SU-DHL-6 (cell line): Measurements from ENCODE around the gene LRFN2.

Experiments used
- H2AFZ ChIP-seq: fragments of 200-600 bp; sonication (generic); 2 replicates; pipeline ENCODE4 v1.6.1; 2014; ENCODE audit warnings: low read depth, mild to moderate bottlenecking, moderate library complexity, mixed read lengths, antibody characterized with exemption, low read length; ENCODE audit not compliant: severe bottlenecking
- H3F3A ChIP-seq: fragments of 200-600 bp; shearing (Covaris generic); 2 replicates; pipeline ENCODE4 v1.6.0; 2016; ENCODE audit warnings: antibody characterized with exemption, mild to moderate bottlenecking; ENCODE audit not compliant: insufficient read depth
- H3K27ac ChIP-seq: fragments of 200-600 bp; sonication (generic); 2 replicates; pipeline ENCODE4 v1.5.1; 2016; ENCODE audit warnings: low read depth, mild to moderate bottlenecking, low read length, moderate library complexity, mixed read lengths
- H3K27me3 ChIP-seq: fragments of 200-600 bp; sonication (generic), shearing (Covaris generic); 2 replicates; pipeline ENCODE4 v1.6.0; 2014; ENCODE audit warnings: mild to moderate bottlenecking, low read length
- H3K36me3 ChIP-seq: fragments of 200-600 bp; sonication (generic); 2 replicates; pipeline ENCODE4 v1.6.1; 2014; ENCODE audit warnings: mild to moderate bottlenecking, low read length, mixed read lengths
- H3K4me2 ChIP-seq: fragments of 300-600, 200-600 bp; shearing (Covaris generic), sonication (generic); 2 replicates; pipeline ENCODE4 v1.6.0; 2014; ENCODE audit warnings: low read length, low read depth, mild to moderate bottlenecking; ENCODE audit not compliant: poor library complexity, severe bottlenecking
- H3K4me3 ChIP-seq: fragments of 200-600 bp; sonication (generic); 2 replicates; pipeline ENCODE4 v1.5.1; 2014; ENCODE audit warnings: antibody characterized with exemption, low read length, mild to moderate bottlenecking, mixed read lengths; ENCODE audit not compliant: insufficient read depth, poor library complexity, severe bottlenecking
- H3K79me2 ChIP-seq: fragments of 200-600 bp; sonication (generic); 2 replicates; pipeline ENCODE4 v1.6.1; 2014; ENCODE audit warnings: mild to moderate bottlenecking, low read length, moderate library complexity; ENCODE audit not compliant: insufficient read depth
- H3K9ac ChIP-seq: fragments of 200-600 bp; sonication (generic); 2 replicates; pipeline ENCODE4 v1.7.0; 2014; ENCODE audit warnings: mild to moderate bottlenecking, low read length
- H3K9me2 ChIP-seq: fragments of 200-600 bp; sonication (generic); replicated peaks from 2 replicates; pipeline ENCODE4 v1.6.1; 2014; ENCODE audit warnings: low read length; ENCODE audit not compliant: insufficient read depth
- H3K9me3 ChIP-seq: fragments of 200-600 bp; sonication (generic); 2 replicates; pipeline ENCODE4 v1.6.1; 2014; ENCODE audit warnings: low read length, mixed read lengths; ENCODE audit not compliant: insufficient read depth
- H4K20me1 ChIP-seq: fragments of 200-600 bp; sonication (generic); 2 replicates; pipeline ENCODE4 v1.6.1; 2014; ENCODE audit warnings: low read depth, mild to moderate bottlenecking, antibody characterized with exemption, low read length, moderate library complexity, mixed read lengths
- EZH2phosphoT487 ChIP-seq: fragments of 200-600 bp; sonication (generic), shearing (Covaris generic); conservative IDR thresholded peaks from 2 replicates; pipeline ENCODE4 v1.6.1; 2018; ENCODE audit warnings: mild to moderate bottlenecking, antibody characterized with exemption, low read length, moderate library complexity, mixed read lengths
- TF ChIP-seq, protein P1 (sequence below): fragments of 200-600 bp; sonication (generic); IDR thresholded peaks from one replicate; pipeline ENCODE4 v1.5.1; 2017; ENCODE audit warnings: antibody characterized with exemption, mild to moderate bottlenecking, low read length, moderate library complexity; ENCODE audit not compliant: insufficient read depth, poor library complexity, severe bottlenecking

The LRFN2 gene

DNA sequence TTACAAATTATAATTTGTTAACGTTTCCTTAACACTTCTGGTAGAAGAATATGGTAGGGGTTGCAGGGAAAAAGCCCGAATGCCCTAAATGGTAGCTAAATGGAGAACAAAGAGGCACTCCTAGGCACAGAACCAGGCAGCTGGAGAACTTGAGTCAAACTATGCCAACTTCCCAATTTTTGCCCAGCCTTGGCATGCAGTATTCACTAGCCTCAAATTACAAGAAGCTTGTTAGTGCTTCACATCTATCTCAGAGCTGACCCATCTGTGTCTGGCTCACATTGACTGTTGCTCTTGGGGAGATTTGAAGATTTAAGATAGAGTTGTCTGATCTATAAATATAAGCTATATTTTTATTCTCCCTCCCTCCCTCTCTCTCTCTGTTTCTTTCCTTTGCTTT is 19.4 kb upstream of the LRFN2 start:
- no peak overlapping the region for H3K9ac ChIP-seq
- no peak overlapping the region for H3K4me3 ChIP-seq
- H3K4me2 ChIP-seq: no peak overlapping the region
- no peak for TF ChIP-seq EZH2phosphoT487
- TF ChIP-seq, protein P1, sequence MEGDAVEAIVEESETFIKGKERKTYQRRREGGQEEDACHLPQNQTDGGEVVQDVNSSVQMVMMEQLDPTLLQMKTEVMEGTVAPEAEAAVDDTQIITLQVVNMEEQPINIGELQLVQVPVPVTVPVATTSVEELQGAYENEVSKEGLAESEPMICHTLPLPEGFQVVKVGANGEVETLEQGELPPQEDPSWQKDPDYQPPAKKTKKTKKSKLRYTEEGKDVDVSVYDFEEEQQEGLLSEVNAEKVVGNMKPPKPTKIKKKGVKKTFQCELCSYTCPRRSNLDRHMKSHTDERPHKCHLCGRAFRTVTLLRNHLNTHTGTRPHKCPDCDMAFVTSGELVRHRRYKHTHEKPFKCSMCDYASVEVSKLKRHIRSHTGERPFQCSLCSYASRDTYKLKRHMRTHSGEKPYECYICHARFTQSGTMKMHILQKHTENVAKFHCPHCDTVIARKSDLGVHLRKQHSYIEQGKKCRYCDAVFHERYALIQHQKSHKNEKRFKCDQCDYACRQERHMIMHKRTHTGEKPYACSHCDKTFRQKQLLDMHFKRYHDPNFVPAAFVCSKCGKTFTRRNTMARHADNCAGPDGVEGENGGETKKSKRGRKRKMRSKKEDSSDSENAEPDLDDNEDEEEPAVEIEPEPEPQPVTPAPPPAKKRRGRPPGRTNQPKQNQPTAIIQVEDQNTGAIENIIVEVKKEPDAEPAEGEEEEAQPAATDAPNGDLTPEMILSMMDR: no peak
- no peak overlapping the region for H2AFZ ChIP-seq
- H3K79me2 ChIP-seq: no peaks in the 10 kb centered on the region
- no peaks in the 10 kb centered on the region for H3K27me3 ChIP-seq
- H4K20me1 ChIP-seq: no peaks in the 10 kb centered on the region
- H3K27ac ChIP-seq: no peak overlapping the region
- H3K36me3 ChIP-seq: no peaks in the 10 kb centered on the region
- H3K9me2 ChIP-seq: no peaks in the 10 kb centered on the region
- no peaks in the 10 kb centered on the region for H3F3A ChIP-seq
- no peaks in the 10 kb centered on the region for H3K9me3 ChIP-seq

DNA sequence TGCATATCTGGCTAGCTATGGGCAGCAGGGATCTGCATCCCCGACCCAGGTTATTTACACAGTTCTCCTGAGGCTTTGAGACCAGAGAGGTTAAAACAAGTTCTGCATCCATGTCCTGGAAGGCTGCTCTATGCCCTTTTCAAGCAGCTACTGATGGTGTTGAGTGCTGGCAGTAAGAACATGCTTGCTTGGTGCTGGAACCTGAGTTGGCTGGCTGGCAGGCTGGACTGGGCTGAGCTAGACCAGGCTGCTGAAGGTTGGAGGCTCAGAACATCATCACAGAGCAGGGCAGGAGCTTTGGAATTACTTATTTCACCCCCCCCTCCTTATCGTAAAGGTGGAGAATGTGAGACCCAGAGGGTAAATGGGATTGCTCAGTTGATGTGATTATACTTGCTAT is 16.9 kb upstream of the LRFN2 start:
- H4K20me1 ChIP-seq: no peaks in the 10 kb centered on the region
- no peak overlapping the region for H3K4me2 ChIP-seq
- H3K9me3 ChIP-seq: no peaks in the 10 kb centered on the region
- no peaks in the 10 kb centered on the region for H3K27me3 ChIP-seq
- H3K27ac ChIP-seq: no peak overlapping the region
- no peaks in the 10 kb centered on the region for H3K79me2 ChIP-seq
- H3K9ac ChIP-seq: no peak overlapping the region
- H2AFZ ChIP-seq: no peak overlapping the region
- TF ChIP-seq EZH2phosphoT487: no peak
- TF ChIP-seq, protein P1: no peak
- H3K36me3 ChIP-seq: no peaks in the 10 kb centered on the region
- H3K9me2 ChIP-seq: no peaks in the 10 kb centered on the region
- H3F3A ChIP-seq: no peaks in the 10 kb centered on the region
- H3K4me3 ChIP-seq: no peak overlapping the region

DNA sequence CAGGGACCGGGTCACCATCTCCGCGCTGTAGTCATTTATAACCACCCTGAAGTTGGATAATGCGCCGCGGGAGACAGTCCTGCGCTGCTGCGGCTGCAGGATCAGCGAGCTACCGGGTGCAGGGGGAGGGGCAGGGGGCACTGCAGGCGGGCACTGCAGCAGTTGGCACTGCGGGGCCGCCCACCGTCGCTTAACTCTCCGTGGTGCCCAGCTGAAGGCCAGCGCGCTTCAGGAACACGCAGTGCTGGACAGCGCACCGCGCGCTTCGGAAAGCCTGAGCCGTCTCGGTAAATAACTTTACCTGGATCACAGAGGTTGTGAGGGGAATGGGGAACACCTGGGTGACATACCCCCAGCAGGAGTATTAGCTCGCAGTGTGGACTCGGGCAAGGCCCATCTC is 12.4 kb upstream of the LRFN2 start:
- Histone ChIP-seq H3K9me3 (no peaks in the 10 kb centered on the region), H3K27ac (no peak overlapping the region), H3F3A (no peaks in the 10 kb centered on the region), H4K20me1 (no peaks in the 10 kb centered on the region), H3K27me3 (no peaks in the 10 kb centered on the region), H3K4me3 (no peak overlapping the region), H3K4me2 (no peak overlapping the region), H3K9me2 (no peaks in the 10 kb centered on the region), H3K9ac (no peak overlapping the region), H3K79me2 (no peaks in the 10 kb centered on the region), H2AFZ (no peak overlapping the region), H3K36me3 (no peaks in the 10 kb centered on the region)
- TF ChIP-seq, protein P1: no peak
- no peak for TF ChIP-seq EZH2phosphoT487
